GM12864 (cell line): ENCODE data around the gene PDE4D.

Experiments
- DNase-seq: peaks from one replicate; pipeline ENCODE4 v3.0.0-alpha.2; 2011; ENCODE audit warnings: low read depth
- H3K4me3 ChIP-seq: 2 replicates; pipeline ENCODE4 v1.5.1; 2011; ENCODE audit warnings: mild to moderate bottlenecking, low read depth, low read length, control low read depth
- CTCF ChIP-seq: IDR thresholded peaks from 2 replicates; pipeline ENCODE4 v1.5.1; 2011; ENCODE audit warnings: low read depth, mild to moderate bottlenecking, moderate library complexity, low read length, control low read depth, inconsistent platforms; ENCODE audit errors: missing control alignments

Gene PDE4D

GRCh38 chr5:59340637-59341036, 552.9 kb downstream of the PDE4D start:
- no peak for TF ChIP-seq CTCF
- no peak for DNase-seq
- H3K4me3 ChIP-seq, result no peak overlapping the region

- no peak for TF ChIP-seq CTCF
- DNase-seq, result no peak
- H3K4me3 ChIP-seq, result no peak overlapping the region
Observed at GRCh38 chr5:59337240-59337639, 556.3 kb downstream of the PDE4D start.

GRCh38 chr5:59335544-59335943, 558.0 kb downstream of the PDE4D start:
- H3K4me3 ChIP-seq, result no peak overlapping the region
- DNase-seq, result no peak
- no peak for TF ChIP-seq CTCF

GRCh38 chr5:59333416-59333815, 560.1 kb downstream of the PDE4D start:
- H3K4me3 ChIP-seq, result no peak overlapping the region
- DNase-seq, result no peak
- no peak for TF ChIP-seq CTCF

GRCh38 chr5:59332236-59332973, 561.1 kb downstream of the PDE4D start:
- H3K4me3 ChIP-seq, result no peak overlapping the region
- no peak for DNase-seq
- TF ChIP-seq CTCF, result no peak

GRCh38 chr5:59330680-59331079, 562.8 kb downstream of the PDE4D start:
- TF ChIP-seq CTCF, result no peak
- H3K4me3 ChIP-seq, result no peak overlapping the region

GRCh38 chr5:59328709-59329296, 564.7 kb downstream of the PDE4D start:
- DNase-seq, result no peak
- no peak overlapping the region for H3K4me3 ChIP-seq
- TF ChIP-seq CTCF, result no peak

More at GRCh38 chr5:59330680-59331079, 562.8 kb downstream of the PDE4D start:
- no peak for DNase-seq
